Measurements from ENCODE around the gene EGR4. TPM values are rescaled to one million over a fixed set of nuclear protein-coding genes. Genes with fewer than 3 reads are reported as not detected.

Gene EGR4
- total and polyA plus RNA-seq, 2 of the 4 experiments (the other 2 are of a cell fraction), result not detected

DNA sequence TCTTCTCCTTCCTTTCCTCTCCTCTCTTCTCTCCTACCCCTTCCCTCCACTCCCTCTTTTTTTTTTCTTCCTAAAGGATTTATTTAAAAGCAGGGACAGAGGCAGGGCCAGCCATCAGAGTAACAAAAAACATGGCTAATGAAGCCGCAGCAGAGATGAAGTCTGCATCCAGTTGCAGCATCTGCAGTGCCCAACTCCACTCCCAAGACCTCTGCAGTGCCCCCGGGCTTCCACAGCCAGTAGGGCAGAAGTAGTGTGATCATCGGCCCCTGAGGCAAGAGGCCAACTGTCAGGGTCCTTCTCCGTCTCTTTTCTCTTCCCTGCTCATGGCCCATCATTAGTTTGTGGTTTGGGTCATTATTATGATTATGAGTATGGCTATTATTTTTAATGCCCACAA, 4.2 kb upstream of the EGR4 start:
- Histone ChIP-seq H3K4ac (ENCODE audit: low read depth, low read length) (no peak overlapping the region), H2AK9ac (replicated peaks; ENCODE audit: low read depth, low read length, poor library complexity) (no peak overlapping the region), H3K9me1 (ENCODE audit: insufficient read depth, low read length) (no peaks in the 10 kb centered on the region), H2BK120ac (ENCODE audit: low read depth, low read length) (no peak overlapping the region), H3K23ac (ENCODE audit: low read depth, low read length) (no peak overlapping the region), H3K79me1 (ENCODE audit: low read depth in 1 of 2, low read length in 2 of 2) (no peaks in the 10 kb centered on the region), H3K9ac (ENCODE audit: low read depth, low read length) (no peak overlapping the region), H3K9me3 (ENCODE audit: control insufficient read depth, insufficient read depth, low read length) (no peaks in the 10 kb centered on the region), H4K20me1 (ENCODE audit: insufficient read depth, low read length) (no peaks in the 10 kb centered on the region), H2BK15ac (ENCODE audit: low read depth, low read length) (no peak overlapping the region), H3K18ac (ENCODE audit: low read depth, low read length) (no peak overlapping the region), H2AFZ (replicated peaks; ENCODE audit: low read length, poor library complexity) (no peak overlapping the region), H3K4me1 (ENCODE audit: control insufficient read depth, insufficient read depth, low read length) (no peaks in the 10 kb centered on the region; the same call in 1 of the 2 replicates), H3K27me3 (ENCODE audit: control insufficient read depth, insufficient read depth, low read length) (peaks cover 55% of the 10 kb centered on the region), H3K4me3 (ENCODE audit: insufficient read depth, low read depth, low read length) (no peak overlapping the region), H3K56ac (ENCODE audit: extremely low read depth, insufficient read depth, low read length) (no peak overlapping the region), H2BK20ac (ENCODE audit: low read depth, low read length) (no peak overlapping the region), H4K5ac (ENCODE audit: low read depth, low read length) (no peak overlapping the region), H3K14ac (replicated peaks; ENCODE audit: low read depth, low read length) (no peak overlapping the region), H3K27ac (ENCODE audit: insufficient read depth, low read length) (no peak overlapping the region), H3K4me2 (ENCODE audit: low read depth, low read length) (no peak overlapping the region), H2BK5ac (ENCODE audit: low read depth, low read length, poor library complexity, severe bottlenecking) (no peak overlapping the region), H4K91ac (ENCODE audit: insufficient read depth, low read depth, low read length) (no peak overlapping the region), H4K8ac (ENCODE audit: low read depth in 2 of 2, low read length in 2 of 2) (no peak overlapping the region), H2AK5ac (ENCODE audit: low read depth, low read length) (no peak overlapping the region), H3K36me3 (ENCODE audit: control insufficient read depth, insufficient read depth, low read length) (no peaks in the 10 kb centered on the region)
- no CpG with 5 or more reads among the region's 4 CpGs for WGBS, 2 experiments (ENCODE audit: extremely low coverage in 2 of 2, insufficient read length in 1 of 2)
- intact Hi-C loops (cut with micrococcal nuclease), result no loop called here
- in situ Hi-C loops (cut with MboI; ENCODE audit: low sequenced_read_pairs), result no loop called here
- no TSS peak for BruUV-seq (replicated peaks)
- ChIA-PET POLR2A (ENCODE audit: unreplicated experiment) (no interaction called here), CTCF (no interaction called here)
- dilution Hi-C loops (cut with HindIII; ENCODE audit: low sequenced_read_pairs, unreplicated experiment), result no loop called here
- no peak for DNase-seq
- ATAC-seq (ENCODE audit: low read depth), result no peak
- TF ChIP-seq RCOR1 (IDR thresholded peaks at IDR 0.05; ENCODE audit: insufficient replicate concordance, low read length), result no peak
- no peak for TF ChIP-seq NFE2L2 (IDR thresholded peaks at IDR 0.05; ENCODE audit: low read depth, low read length)
- no peak for TF ChIP-seq MAZ (IDR thresholded peaks at IDR 0.05; ENCODE audit: borderline replicate concordance, low read depth, low read length)
- no peak for TF ChIP-seq RAD21 (IDR thresholded peaks at IDR 0.05; ENCODE audit: low read length)

All from IMR-90 (cell line).